Stimulated activated effector memory CD8-positive, alpha-beta T cell treated with anti-CD3 and anti-CD28 coated beads, Interleukin-12 subunit alpha, Interleukin-12 subunit beta, amount 100 ng/mL, for 72 hours (primary cell): ENCODE results near the gene ZNF281.
A peak's percentile ranks its signal among the peaks of the same experiment; 100 is the strongest.
"Not testable (repeated sequence)": the region's sequence is repeated elsewhere in the genome, so short reads cannot be mapped to it uniquely, and the experiment has no call there.

Experiments
- ATAC-seq: fragments of 150-1000 bp; cut with Tn5 transposase; 2 replicates; pipeline ENCODE4 v1.10.0; 2021
- DNase-seq, 2 donors: peaks; one replicate each; pipeline ENCODE4 v3.0.0; 2021 to 2022; ENCODE audit warnings: low spot score in 2 of 2
- H3K27ac Mint-ChIP-seq: one replicate; pipeline ENCODE4 v1.8.0; 2022; ENCODE audit warnings: mild to moderate bottlenecking, mixed read lengths
- H3K36me3 Mint-ChIP-seq: one replicate; pipeline ENCODE4 v1.8.0; 2022; ENCODE audit warnings: mild to moderate bottlenecking, mixed read lengths
- H3K4me1 Mint-ChIP-seq: one replicate; pipeline ENCODE4 v1.8.0; 2022; ENCODE audit warnings: mixed read lengths
- H3K4me3 Mint-ChIP-seq: one replicate; pipeline ENCODE4 v1.8.0; 2022; ENCODE audit warnings: mild to moderate bottlenecking, mixed read lengths
- H3K9me3 Mint-ChIP-seq: one replicate; pipeline ENCODE4 v1.8.0; 2022; ENCODE audit warnings: mixed read lengths

Gene ZNF281

DNA sequence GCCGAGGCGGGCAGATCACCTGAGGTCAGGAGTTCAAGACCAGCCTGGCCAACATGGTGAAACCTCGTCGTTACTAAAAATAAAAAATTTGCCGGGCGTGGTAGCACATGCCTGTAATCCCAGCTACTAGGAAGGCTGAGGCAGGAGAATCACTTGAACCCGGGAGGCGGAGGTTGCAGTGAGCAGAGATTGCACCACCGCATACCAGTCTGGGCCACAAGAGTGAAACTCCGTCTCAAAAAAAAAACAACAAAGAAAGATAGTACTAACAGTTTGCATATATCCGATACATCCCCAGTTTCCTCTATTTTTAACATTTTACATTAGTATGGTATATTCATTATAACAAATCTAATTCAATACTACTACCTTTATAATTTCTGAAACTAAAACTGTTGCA, 3.9 kb upstream of the ZNF281 start:
- not testable (repeated sequence) for ATAC-seq, H3K27ac Mint-ChIP-seq
- peaks cover 33% of the 10 kb centered on the region for H3K4me1 Mint-ChIP-seq

GRCh38 chr1:200411406-200412257, 1.8 kb upstream of the ZNF281 start:
- H3K4me1 Mint-ChIP-seq, result peaks cover 53% of the 10 kb centered on the region

More for the DNA sequence above, 3.9 kb upstream of the ZNF281 start:
- DNase-seq, H3K36me3 Mint-ChIP-seq, H3K9me3 Mint-ChIP-seq, H3K4me3 Mint-ChIP-seq: not testable (repeated sequence)

DNA sequence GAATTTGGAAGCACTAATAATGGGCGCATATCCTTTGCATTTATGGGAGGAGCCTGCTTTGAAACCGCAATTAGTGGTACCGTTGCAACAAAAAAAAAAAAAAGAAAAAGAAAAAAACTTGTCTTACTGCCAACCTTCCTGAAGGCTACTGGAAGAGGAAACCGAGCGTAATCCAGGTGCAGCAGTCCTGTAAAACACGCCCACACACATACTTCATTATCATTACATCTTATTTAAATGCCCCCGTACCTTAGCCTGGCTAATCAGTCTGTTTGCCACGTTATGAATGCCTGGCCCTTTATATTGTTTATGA, 686 bp upstream of the ZNF281 start:
- Mint-ChIP-seq H3K9me3 (no peaks in the 10 kb centered on the region), H3K27ac (peak overlapping the region; percentile 98), H3K36me3 (peaks cover 41% of the 10 kb centered on the region), H3K4me1 (peaks cover 57% of the 10 kb centered on the region), H3K4me3 (peak overlapping the region; percentile 98)
- ATAC-seq (no peak), DNase-seq (no peak)

More at GRCh38 chr1:200411406-200412257, 1.8 kb upstream of the ZNF281 start:
- ATAC-seq (no peak), DNase-seq (no peak)
- Mint-ChIP-seq H3K9me3 (no peaks in the 10 kb centered on the region), H3K4me3 (no peak overlapping the region), H3K27ac (no peak overlapping the region), H3K36me3 (peaks cover 30% of the 10 kb centered on the region)

DNA sequence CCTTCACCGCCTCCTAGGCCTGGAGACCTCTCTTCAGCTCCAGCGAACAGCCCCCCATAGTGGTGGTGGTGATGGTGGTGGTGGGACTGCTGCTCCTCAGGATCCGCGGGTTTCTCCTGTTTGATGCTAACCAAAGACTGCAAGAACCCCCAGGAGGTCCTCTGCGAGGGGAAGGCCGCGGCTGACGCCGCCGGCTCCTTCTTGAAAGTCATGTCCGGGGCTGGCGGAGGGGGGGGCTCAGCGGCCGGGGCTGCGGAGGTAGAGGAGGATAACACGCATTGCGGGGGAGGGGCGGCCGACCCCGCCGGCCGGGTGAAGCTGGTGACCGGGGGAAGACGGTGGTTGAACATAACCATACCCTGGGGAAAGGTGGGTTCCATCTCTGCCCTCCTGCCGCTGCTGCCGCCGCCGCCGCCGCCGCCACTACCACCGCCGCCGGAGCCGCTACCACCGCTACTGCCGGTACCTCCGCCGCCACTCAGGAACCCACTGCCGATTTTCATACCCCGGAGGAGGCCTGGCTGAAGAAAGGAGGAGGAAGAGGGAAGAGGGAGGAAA, 554 bp downstream of the ZNF281 start:
- ATAC-seq (peak; percentile 57), DNase-seq (peak in 1 of 2 donors; percentile 7)
- peaks cover 59% of the 10 kb centered on the region for H3K4me1 Mint-ChIP-seq
- H3K36me3 Mint-ChIP-seq, result peaks cover 54% of the 10 kb centered on the region
- peak overlapping the region; percentile 98 for H3K4me3 Mint-ChIP-seq
- no peaks in the 10 kb centered on the region for H3K9me3 Mint-ChIP-seq
- peak overlapping the region; percentile 98 for H3K27ac Mint-ChIP-seq

- Mint-ChIP-seq H3K4me3 (no peak overlapping the region), H3K9me3 (no peaks in the 10 kb centered on the region), H3K27ac (no peak overlapping the region), H3K36me3 (peaks cover 79% of the 10 kb centered on the region), H3K4me1 (peaks cover 59% of the 10 kb centered on the region)
- ATAC-seq (no peak), DNase-seq (no peak)
Measured at GRCh38 chr1:200406161-200406797, 3.6 kb downstream of the ZNF281 start.

GRCh38 chr1:200405264-200405663, 4.6 kb downstream of the ZNF281 start:
- no peak overlapping the region for H3K27ac Mint-ChIP-seq
- DNase-seq, result no peak
- no peak for ATAC-seq
- peaks cover 53% of the 10 kb centered on the region for H3K4me1 Mint-ChIP-seq
- H3K9me3 Mint-ChIP-seq, result no peaks in the 10 kb centered on the region
- H3K36me3 Mint-ChIP-seq, result peaks cover 79% of the 10 kb centered on the region
- no peak overlapping the region for H3K4me3 Mint-ChIP-seq

DNA sequence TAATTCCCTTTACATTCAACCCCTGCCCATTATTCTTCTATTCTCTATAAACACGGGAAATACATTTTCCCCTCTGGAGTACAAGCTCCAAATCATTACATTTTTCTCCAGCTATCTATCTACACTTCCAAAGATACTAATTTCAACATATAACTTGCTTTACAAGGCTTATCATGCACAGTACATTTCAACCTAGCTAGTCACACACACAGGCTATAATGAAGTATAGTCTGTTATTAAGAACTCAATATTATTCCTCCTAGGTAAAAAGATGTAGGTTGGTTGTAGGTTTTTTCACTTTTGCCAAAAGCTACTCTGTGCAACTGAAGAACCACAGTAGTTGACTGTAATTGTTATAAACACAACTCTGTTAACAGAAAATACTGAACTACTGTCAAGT, 8.1 kb downstream of the ZNF281 start:
- H3K9me3 Mint-ChIP-seq, result no peaks in the 10 kb centered on the region

DNA sequence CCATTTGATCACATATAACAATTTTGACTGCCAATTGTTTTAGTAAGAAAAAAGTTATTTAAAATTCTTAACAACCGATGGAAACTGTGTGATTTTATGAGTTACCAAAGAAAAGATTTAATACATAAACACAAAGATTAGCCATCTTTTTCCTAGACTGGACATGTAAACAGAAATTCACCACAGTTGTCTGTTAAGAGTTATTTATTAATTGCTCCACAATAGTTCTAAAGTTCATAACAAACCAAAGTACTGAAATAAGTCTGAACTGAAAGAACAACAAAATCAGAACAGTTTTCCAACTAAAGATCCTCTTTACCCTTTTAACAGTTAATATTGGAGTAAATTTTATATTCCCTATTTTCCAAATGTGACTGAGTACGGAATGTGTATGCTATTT, 8.6 kb downstream of the ZNF281 start:
- H3K27ac Mint-ChIP-seq, result no peak overlapping the region
- peaks cover 19% of the 10 kb centered on the region for H3K4me1 Mint-ChIP-seq
- no peak for DNase-seq
- no peak for ATAC-seq
- H3K9me3 Mint-ChIP-seq, result no peaks in the 10 kb centered on the region
- peaks cover 47% of the 10 kb centered on the region for H3K36me3 Mint-ChIP-seq
- no peak overlapping the region for H3K4me3 Mint-ChIP-seq

More for the DNA sequence above, 8.1 kb downstream of the ZNF281 start:
- no peak for ATAC-seq
- DNase-seq, result no peak
- peaks cover 52% of the 10 kb centered on the region for H3K36me3 Mint-ChIP-seq
- peaks cover 23% of the 10 kb centered on the region for H3K4me1 Mint-ChIP-seq
- H3K4me3 Mint-ChIP-seq, result no peak overlapping the region
- no peak overlapping the region for H3K27ac Mint-ChIP-seq

DNA sequence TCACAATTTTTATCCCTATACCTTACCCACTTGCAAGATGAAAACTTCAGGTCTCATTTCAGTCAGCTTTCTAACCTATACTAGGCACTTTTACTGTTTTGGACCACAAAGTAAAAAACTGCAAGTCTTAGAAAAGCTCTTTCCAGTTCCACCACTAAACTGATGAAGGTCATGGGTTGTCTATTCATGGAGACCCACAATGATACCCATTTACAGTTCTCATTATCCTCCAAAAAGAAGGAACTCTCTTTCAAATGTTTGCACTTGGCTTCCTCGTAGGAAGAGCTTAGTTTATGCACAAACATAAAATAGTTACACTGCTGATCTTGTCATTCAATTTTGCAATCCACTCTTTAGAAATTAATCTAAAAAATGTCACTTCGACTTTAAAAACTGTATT, 9.3 kb downstream of the ZNF281 start:
- no peaks in the 10 kb centered on the region for H3K9me3 Mint-ChIP-seq
- peaks cover 12% of the 10 kb centered on the region for H3K4me1 Mint-ChIP-seq
- H3K36me3 Mint-ChIP-seq, result peaks cover 40% of the 10 kb centered on the region
- ATAC-seq (no peak), DNase-seq (no peak)
- no peak overlapping the region for H3K27ac Mint-ChIP-seq
- H3K4me3 Mint-ChIP-seq, result no peak overlapping the region

- Mint-ChIP-seq H3K9me3 (no peaks in the 10 kb centered on the region), H3K4me1 (peaks cover 6% of the 10 kb centered on the region), H3K36me3 (peaks cover 33% of the 10 kb centered on the region), H3K27ac (no peak overlapping the region), H3K4me3 (no peak overlapping the region)
- DNase-seq (no peak), ATAC-seq (no peak)
Measured at GRCh38 chr1:200399860-200400259, 10.0 kb downstream of the ZNF281 start.

- Mint-ChIP-seq H3K36me3 (peaks cover 18% of the 10 kb centered on the region), H3K4me3 (no peak overlapping the region), H3K4me1 (peaks cover 6% of the 10 kb centered on the region), H3K9me3 (no peaks in the 10 kb centered on the region), H3K27ac (no peak overlapping the region)
- no peak for ATAC-seq
- DNase-seq, result no peak
Measured at GRCh38 chr1:200398373-200398772, 11.5 kb downstream of the ZNF281 start.

DNA sequence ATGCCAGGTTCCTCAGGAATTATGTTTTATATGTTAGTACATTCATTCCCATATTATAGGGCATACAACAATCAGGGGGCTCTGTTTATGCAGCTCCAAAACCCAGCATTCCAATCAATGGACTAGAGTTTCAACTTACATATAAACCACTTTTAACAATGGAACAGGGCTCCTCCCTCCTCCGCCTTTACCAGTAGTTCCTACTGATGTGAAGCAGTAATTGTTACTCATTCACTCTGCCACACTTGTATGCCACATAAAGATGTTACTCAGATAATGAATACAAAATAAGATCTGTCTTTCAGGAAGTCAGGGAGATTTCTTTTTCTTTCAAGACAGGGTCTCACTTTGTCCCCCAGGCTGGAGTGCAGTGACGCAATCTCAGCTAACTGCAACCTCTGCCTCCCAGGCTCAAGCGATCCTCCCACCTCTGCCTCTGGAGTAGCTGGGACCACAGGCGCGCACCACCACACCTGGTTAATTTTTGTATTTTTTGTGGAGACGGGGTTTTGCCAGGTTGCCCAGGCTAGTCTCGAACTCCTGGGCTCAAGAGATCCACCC, 17.1 kb downstream of the ZNF281 start:
- Mint-ChIP-seq H3K36me3 (no peaks in the 10 kb centered on the region), H3K27ac (no peak overlapping the region), H3K4me3 (no peak overlapping the region), H3K9me3 (no peaks in the 10 kb centered on the region), H3K4me1 (no peaks in the 10 kb centered on the region)
- DNase-seq, result no peak
- no peak for ATAC-seq

- no peaks in the 10 kb centered on the region for H3K9me3 Mint-ChIP-seq
Measured at GRCh38 chr1:200391747-200392146, 18.1 kb downstream of the ZNF281 start.

DNA sequence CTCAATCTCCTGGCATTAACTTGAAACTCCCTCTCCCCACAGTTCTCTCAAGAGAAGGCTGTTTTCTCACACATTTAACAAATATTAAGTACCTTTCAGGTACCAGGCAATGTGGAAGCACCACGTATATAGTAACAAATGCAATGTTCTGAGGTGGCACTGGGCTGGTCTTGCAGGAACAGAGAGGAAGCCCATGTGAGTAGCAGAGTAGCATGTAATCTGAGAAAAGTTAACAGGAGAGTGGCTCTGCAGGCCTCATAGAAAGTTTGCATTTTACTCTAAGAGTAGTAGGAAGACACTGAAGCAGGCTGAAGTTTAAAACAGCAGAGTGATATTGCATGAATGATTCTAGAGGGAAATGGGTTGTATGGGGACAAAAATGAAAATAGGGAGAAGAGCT, 21.0 kb downstream of the ZNF281 start:
- ATAC-seq (no peak), DNase-seq (no peak)
- H3K27ac Mint-ChIP-seq, result no peak overlapping the region
- no peaks in the 10 kb centered on the region for H3K36me3 Mint-ChIP-seq
- H3K9me3 Mint-ChIP-seq, result no peaks in the 10 kb centered on the region
- H3K4me1 Mint-ChIP-seq, result no peaks in the 10 kb centered on the region
- no peak overlapping the region for H3K4me3 Mint-ChIP-seq

More at GRCh38 chr1:200391747-200392146, 18.1 kb downstream of the ZNF281 start:
- no peaks in the 10 kb centered on the region for H3K36me3 Mint-ChIP-seq
- H3K4me1 Mint-ChIP-seq, result no peaks in the 10 kb centered on the region
- no peak overlapping the region for H3K27ac Mint-ChIP-seq
- DNase-seq (no peak), ATAC-seq (no peak)
- H3K4me3 Mint-ChIP-seq, result no peak overlapping the region

GRCh38 chr1:200386416-200386815, 23.4 kb downstream of the ZNF281 start:
- H3K36me3 Mint-ChIP-seq, result no peaks in the 10 kb centered on the region
- ATAC-seq (no peak), DNase-seq (no peak)
- H3K9me3 Mint-ChIP-seq, result no peaks in the 10 kb centered on the region
- H3K27ac Mint-ChIP-seq, result no peak overlapping the region
- no peaks in the 10 kb centered on the region for H3K4me1 Mint-ChIP-seq
- H3K4me3 Mint-ChIP-seq, result no peak overlapping the region
